NCI-H2196 treated with DMSO at 0.1 percent for 48 hours (cell line): ENCODE data around the gene SPECC1.
"Not testable (repeated sequence)": the region's sequence is repeated elsewhere in the genome, so short reads cannot be mapped to it uniquely, and the experiment has no call there.

ENCODE experiments used
- DNase-seq: peaks from one replicate; lab custom pipeline; 2025; ENCODE audit not compliant: unreplicated experiment; lab: John Stamatoyannopoulos, UW

Gene SPECC1

GRCh38 chr17:20171741-20172365 is 162.7 kb downstream of the SPECC1 start:
- DNase-seq, result no peak

- no peak for DNase-seq
Measured at GRCh38 chr17:20172376-20172775, 163.2 kb downstream of the SPECC1 start.

- DNase-seq, result no peak
Measured at GRCh38 chr17:20173091-20173490, 163.9 kb downstream of the SPECC1 start.

- DNase-seq, result no peak
Measured at GRCh38 chr17:20174588-20175265, 165.6 kb downstream of the SPECC1 start.

- no peak for DNase-seq
Measured at GRCh38 chr17:20179041-20179440, 169.9 kb downstream of the SPECC1 start.

GRCh38 chr17:20180661-20181060 is 171.5 kb downstream of the SPECC1 start:
- DNase-seq, result no peak

- DNase-seq, result no peak
Measured at GRCh38 chr17:20184181-20184580, 175.0 kb downstream of the SPECC1 start.

GRCh38 chr17:20184977-20185619 is 175.9 kb downstream of the SPECC1 start:
- no peak for DNase-seq

- DNase-seq, result no peak
Measured at GRCh38 chr17:20187049-20187448, 177.9 kb downstream of the SPECC1 start.

GRCh38 chr17:20189302-20189701 is 180.1 kb downstream of the SPECC1 start:
- no peak for DNase-seq

GRCh38 chr17:20189979-20190378 is 180.8 kb downstream of the SPECC1 start:
- DNase-seq, result no peak

- DNase-seq, result no peak
Measured at GRCh38 chr17:20190605-20191004, 181.4 kb downstream of the SPECC1 start.

GRCh38 chr17:20191056-20191455 is 181.9 kb downstream of the SPECC1 start:
- DNase-seq, result no peak

GRCh38 chr17:20196286-20196685 is 187.1 kb downstream of the SPECC1 start:
- not testable (repeated sequence) for DNase-seq

- no peak for DNase-seq
Measured at GRCh38 chr17:20197272-20197926, 188.2 kb downstream of the SPECC1 start.

GRCh38 chr17:20200016-20200795 is 191.0 kb downstream of the SPECC1 start:
- DNase-seq, result no peak

GRCh38 chr17:20200865-20201458 is 191.8 kb downstream of the SPECC1 start:
- DNase-seq, result no peak

- DNase-seq, result no peak
Measured at GRCh38 chr17:20202141-20202621, 193.0 kb downstream of the SPECC1 start.

- no peak for DNase-seq
Measured at GRCh38 chr17:20203018-20203417, 193.9 kb downstream of the SPECC1 start.

GRCh38 chr17:20203761-20204263 is 194.7 kb downstream of the SPECC1 start:
- no peak for DNase-seq
